HG03135 (cell line): Measurements from ENCODE around the gene TAL2.

Experiments
- ATAC-seq: cut with Tn5 transposase; IDR thresholded peaks from one replicate; pipeline ENCODE4 v1.9.1; 2021; ENCODE audit warnings: mild to moderate bottlenecking, moderate library complexity; ENCODE audit not compliant: unreplicated experiment

The TAL2 gene

DNA sequence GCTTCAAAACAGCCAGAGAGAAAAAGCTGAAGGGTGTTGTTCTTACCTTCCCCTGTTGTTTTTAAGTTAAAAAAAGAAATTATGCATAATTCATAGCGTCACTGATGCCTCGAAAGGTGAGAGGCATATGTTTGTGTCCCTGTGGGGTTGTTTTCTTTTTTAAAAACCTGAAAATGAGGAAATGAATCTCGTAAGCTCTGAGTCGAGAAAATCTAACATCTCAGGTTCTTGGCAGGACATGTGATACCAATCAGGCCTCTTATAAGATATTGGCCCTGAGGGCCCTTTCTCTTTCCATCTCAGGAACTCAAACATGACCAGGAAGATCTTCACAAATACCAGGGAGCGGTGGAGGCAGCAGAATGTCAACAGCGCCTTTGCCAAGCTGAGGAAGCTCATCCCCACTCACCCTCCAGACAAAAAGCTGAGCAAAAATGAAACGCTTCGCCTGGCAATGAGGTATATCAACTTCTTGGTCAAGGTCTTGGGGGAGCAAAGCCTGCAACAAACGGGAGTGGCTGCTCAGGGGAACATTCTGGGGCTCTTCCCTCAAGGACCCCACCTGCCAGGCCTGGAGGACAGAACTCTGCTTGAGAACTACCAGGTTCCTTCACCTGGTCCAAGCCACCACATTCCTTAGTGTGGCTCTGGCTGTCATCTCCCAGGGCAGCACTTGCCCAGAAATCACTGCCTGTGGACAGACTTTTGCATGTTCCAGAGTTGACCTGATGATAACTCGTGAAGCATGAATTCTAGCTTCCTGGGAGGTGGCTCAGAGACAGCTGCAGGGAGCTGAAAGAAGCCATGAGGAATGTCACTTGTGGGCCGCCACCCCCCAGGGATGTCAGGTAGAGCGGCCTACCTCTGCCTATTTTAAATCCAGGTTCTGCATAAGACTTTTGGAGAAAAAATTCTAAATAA is at the start of gene TAL2:
TSS of gene TAL2 (plus strand) at position 274 of the 921 bp plus-strand sequence. CDS start at position 314, 40 bp downstream.
- ATAC-seq: peak; percentile 84

DNA sequence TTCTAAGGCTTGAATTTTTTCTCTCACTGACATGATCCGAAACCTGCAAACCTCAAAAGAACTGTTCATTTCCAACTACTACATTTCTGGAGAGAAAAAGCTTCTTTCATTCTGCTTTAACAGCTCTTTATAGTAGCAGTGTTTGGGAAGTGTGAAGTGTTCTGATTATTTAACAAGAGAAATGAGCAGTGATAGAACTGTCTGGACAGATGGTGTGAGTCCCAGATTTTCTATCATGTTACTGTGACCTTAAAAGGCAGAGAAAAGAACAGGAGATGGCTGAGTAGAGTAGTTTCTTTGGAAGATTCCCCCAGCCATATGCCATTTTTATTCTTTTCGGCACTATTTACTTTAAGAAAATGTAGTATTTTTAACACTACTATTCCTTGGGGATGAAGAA is 41.3 kb upstream of the TAL2 start:
- no peak for ATAC-seq

DNA sequence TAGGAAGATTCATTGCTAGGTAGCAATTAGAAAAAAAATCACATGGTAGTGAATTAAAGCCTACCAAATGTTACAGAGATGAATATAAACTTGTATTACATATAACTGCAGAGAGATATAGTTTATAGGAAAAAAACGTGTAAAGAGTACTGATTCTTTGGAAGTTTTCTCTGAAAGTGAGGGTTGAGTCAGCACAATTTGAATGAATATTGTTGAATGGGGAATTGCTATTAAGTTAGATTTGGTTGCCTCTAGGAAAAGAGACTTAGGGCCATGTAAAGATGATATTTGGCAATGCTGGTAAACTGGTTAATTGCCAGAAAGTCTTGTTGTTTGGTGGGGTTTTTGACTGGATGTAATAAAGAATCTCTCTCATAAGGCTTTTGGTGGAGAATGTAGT is 37.2 kb upstream of the TAL2 start:
- ATAC-seq: no peak

DNA sequence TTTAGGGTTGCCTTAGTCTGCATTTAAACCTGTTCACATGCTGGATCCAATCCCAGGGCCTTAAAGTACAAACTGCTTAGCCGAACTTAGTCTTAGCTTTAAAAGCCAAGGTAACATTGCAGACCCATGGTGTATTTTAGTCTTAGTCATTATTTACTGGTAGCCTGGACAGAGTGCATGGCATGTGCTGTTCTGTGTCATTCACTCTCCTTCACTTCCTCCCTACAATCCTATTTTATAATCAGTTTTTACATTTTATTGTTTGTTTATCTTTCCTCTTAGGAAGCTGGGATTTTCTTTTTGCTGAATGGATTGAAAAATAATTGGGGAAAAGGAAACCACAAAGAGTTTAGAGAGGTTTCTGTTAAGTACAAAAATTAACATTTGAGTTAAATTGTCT is 29.4 kb upstream of the TAL2 start:
- no peak for ATAC-seq

- no peak for ATAC-seq
These were observed 28.8 kb upstream of the TAL2 start for GRCh38 chr9:105633411-105633810.

DNA sequence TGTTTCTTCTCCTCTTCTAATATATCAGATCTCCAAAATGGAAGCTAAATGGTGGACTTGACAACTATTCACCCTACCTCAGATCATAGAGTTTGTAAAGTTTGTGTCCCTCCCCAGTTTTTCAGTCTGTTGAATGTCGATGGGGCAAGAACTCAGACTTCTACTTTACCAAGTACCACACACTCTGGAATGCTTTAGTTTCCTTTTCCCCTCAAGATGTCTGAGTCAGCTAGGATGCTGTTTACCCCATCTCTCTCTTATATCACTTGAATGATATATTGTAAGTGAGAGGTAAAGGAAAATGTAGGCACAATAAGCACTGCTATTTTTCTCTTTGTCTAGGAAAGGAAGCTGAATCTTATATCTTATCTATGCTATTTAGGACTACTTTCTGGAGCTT is 25.9 kb upstream of the TAL2 start:
- ATAC-seq: no peak

GRCh38 chr9:105637787-105638395 is 24.4 kb upstream of the TAL2 start:
- no peak for ATAC-seq

GRCh38 chr9:105639936-105640335 is 22.3 kb upstream of the TAL2 start:
- ATAC-seq: no peak

DNA sequence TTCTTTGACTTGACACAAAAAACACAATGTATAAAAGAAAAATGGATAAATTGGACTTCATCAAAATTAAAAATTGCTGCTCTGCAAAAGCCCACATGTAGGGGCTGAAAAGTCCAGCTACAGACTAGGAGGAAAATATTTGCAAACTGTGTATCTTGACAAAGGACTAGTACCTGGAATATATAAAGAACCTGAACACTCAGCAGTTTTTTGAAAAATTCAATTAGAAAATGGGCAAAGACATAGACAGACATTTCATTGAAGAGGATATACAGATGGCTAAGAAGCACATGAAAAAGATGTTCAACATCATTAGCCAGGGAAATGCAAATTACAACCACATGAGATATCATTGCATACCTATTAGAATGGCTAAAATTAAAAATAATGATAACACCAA is 18.5 kb upstream of the TAL2 start:
- no peak for ATAC-seq

DNA sequence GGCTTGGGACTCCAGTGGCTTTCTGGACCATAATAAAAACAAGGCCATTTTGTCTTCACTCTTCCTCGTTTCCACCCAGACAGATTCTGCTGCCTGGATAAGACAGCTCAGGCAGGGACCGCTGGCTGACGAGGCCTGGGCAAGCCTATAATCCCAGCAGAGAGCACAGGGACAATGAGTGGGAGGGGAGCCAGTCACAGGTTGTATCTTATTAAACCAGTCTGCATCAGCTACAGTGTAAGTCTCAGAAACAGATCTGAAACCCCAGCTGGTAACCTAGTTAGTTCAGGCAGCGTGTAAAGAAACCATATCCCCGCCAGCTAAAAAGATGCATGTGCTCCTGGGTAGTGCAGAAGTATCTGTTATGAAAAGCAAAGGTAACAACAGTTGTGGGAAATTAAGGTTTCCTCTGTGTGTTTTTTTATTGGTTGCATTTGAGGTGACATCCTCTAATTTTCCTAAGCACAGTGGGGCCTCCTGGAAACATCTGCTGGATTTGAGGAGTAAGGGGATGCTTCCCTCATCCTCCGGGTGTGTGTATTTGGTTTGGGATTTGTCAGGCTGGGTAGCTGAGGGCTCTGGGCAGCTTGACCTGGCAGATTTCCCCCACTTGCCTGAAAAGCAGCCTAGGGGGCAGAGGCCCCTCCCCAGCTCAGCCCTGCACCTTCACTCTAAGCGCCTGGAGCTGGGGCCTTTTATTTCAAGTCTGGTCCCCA is 15.2 kb upstream of the TAL2 start:
- ATAC-seq: no peak

GRCh38 chr9:105647595-105648349 is 14.5 kb upstream of the TAL2 start:
- no peak for ATAC-seq

- no peak for ATAC-seq
These were observed 10.5 kb upstream of the TAL2 start for GRCh38 chr9:105651806-105652205.

DNA sequence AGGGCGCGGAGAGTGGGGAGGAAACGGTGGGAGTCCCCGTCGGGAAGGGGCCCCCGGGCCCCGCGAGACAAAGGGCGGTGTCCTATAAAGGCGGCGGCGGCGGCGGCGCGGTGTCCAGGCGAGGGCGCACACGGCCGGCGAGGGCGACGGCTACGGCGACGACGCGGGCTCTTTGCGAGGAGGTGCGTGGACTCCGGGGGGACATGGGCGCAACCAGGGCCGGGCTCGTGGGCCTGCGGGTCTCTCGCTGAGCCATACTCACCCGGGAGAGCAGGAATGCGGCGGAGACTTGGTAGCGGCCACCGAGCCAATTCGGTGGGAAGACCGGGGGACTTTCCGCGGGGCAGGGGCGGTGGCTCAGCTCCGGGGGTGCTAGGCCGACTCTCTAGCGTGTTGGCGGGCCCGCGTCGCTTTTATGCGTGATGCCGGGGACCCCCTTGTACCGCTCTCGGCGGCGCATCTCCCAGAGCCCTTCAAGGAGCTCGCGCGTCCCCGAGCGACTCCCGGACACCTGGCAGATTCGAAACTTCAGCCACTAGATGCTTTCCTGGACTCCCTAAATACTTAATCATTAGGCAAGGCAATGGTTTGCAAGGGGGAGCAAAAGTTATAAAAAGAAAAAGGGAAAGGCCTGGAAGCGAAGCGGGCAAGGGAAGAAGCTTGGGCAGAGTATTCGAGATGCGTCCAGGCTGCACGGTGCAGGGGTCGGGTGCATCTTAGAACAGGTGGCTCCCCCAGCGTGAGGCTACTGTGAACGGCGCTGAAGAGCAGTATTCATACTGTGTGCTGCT is 5.9 kb upstream of the TAL2 start:
- peak; percentile 48 for ATAC-seq

DNA sequence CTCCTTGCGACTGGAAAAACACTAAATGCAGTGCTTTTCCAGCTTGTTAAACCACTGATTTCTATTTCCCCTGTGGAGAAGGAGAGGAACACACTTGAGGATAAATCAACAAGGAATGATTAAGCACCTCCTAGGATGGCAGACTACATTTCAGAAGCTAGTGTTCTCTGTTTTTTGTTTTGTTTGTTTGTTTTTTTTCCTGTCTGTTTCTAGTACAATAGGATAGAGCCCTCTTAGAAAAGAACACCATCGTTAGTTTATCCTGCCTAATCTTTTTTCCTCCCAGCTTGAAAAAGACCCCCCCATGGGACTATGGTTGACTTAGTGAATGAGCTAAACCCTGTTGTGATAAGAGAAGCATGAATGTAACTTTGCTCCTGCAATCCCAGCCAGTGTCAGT is 3.9 kb upstream of the TAL2 start:
- ATAC-seq: no peak

GRCh38 chr9:105661011-105661410 is 1.2 kb upstream of the TAL2 start:
- ATAC-seq: no peak

GRCh38 chr9:105663914-105664313 is 1.7 kb downstream of the TAL2 start:
- no peak for ATAC-seq

DNA sequence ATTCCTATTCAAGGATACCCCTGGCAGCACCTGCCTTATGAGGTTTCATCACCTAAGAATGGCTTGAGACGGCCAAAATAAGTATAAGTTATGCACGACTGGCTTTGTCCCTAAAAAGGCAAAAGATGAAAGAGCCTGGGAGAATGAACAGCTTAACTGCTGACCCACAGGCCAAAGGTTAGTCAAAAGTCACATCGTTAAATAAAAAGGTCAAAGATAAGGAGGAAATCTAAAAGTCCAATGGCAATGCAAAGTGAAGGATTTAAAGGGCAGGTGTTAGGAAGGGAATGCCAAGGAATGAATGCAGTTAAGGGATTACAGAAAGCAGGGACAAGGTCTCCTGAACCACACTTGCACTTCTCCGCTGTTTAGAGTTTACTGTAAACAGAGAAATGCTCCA is 5.6 kb downstream of the TAL2 start:
- no peak for ATAC-seq

- no peak for ATAC-seq
These were observed 8.1 kb downstream of the TAL2 start for GRCh38 chr9:105670315-105670714.

- ATAC-seq: no peak
These were observed 8.5 kb downstream of the TAL2 start for GRCh38 chr9:105670775-105671174.

DNA sequence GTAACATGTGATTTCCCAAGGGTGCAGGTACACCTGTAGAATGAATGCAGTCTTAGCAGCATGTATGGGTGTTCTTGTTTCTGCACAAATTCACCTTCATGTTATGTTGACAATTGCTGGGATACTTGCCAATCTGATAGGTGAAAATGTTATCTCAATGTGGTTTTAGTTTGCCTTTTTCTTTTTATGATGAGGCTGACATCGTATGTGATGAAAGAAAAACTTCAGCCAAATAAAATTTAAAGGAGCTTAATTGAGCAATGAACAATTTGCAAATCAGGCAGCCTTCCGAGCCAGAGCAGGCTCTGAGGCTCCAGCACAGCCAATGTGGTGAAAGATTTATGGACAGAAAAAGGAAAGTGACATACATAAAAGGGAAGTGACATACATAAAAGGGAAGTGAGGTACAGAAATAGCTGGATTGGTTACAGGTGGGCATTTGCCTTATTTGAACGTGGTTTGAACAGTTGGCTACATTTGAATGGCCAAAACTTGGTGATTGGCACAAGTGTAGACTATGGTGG is 10.5 kb downstream of the TAL2 start:
- ATAC-seq: no peak
